HG02852 (cell line): ENCODE results near the gene HYAL2.
"Not testable (repeated sequence)": the region's sequence is repeated elsewhere in the genome, so short reads cannot be mapped to it uniquely, and the experiment has no call there.

ENCODE experiments used
- ATAC-seq: cut with Tn5 transposase; IDR thresholded peaks from one replicate; pipeline ENCODE4 v1.9.1; 2021; ENCODE audit warnings: mild to moderate bottlenecking, moderate library complexity; ENCODE audit not compliant: unreplicated experiment

Gene HYAL2

DNA sequence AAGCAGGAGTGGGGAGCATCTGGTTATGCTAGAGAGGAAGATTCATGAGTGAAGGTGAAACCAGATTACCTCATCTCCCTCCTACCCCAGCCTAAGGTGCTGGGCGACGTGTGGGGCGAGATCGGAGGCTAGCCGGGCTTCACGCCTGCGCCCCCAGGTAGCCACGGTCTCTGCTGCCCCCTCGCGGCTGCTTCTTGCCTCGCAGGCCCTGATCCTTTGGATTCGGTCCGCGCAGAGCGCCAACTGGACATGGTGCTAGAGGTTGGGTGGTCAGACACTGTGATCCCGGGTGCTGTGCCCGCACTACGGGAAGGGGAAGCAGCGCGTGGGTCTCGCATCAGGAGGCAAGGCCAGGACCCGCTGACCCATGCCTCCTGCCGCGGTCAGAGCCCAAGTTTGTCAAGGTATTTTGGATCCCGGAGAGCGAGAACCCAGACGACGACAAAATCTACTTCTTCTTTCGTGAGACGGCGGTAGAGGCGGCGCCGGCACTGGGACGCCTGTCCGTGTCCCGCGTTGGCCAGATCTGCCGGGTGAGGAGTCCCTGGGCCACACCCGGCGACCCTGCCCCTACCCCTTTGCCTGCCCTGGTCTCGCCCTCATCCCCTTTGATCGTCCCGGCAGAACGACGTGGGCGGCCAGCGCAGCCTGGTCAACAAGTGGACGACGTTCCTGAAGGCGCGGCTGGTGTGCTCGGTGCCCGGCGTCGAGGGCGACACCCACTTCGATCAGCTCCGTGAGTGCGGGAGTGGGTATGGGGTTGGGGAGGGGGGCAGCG lies 49.4 kb downstream of the HYAL2 start:
- peak; percentile 78 for ATAC-seq

DNA sequence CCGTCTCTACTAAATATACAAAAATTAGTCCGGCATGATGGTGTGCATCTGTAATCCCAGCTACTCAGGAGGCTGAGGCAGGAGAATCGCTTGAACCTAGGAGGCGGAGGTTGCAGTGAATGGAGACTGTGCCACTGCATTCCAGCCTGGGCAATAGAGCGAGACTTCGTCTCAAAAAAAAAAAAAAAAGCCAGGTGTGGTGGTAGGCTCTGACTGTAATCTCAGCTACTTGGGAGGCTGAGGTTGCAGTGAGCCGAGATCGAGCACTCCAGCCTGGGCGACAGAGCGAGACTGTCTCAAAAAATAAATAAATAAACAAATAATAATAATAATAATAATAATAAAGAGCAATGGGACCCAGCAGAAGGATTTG lies 50.0 kb downstream of the HYAL2 start:
- ATAC-seq, result not testable (repeated sequence)

GRCh38 chr3:50271314-50271936 lies 51.1 kb downstream of the HYAL2 start:
- ATAC-seq, result no peak

DNA sequence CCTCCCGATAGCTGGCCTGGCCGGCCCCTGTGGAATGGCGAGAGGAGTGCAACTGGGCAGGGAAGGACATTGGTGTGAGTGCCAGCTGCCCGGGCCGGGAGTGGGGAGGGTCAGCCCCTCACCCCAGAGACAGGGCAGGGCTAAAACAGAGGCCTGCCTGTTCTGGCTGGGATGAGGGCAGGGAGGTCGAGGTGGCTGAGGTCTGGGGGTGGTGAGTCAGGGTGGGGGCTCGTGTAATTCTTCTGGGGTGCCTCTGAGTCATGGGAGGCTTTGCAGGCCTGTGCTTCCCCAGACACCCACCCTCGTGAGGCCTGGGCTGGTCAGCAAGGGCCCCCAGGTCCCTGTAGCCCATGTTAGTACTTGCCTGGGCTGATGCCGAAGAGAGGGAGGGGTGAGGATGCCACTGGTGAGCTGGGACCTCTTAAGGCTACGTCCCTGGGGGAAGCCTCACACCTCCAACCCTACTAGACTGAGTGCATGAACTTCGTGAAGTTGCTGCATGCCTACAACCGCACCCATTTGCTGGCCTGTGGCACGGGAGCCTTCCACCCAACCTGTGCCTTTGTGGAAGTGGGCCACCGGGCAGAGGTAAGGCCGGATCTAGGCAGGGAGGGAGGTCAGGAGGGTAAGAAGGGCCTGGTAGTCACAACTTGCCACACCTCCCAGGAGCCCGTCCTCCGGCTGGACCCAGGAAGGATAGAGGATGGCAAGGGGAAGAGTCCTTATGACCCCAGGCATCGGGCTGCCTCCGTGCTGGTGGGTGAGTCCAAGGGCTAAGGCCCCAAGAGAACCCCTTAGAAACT lies 51.9 kb downstream of the HYAL2 start:
- ATAC-seq, result no peak

GRCh38 chr3:50269977-50270413 lies 52.5 kb downstream of the HYAL2 start:
- no peak for ATAC-seq

GRCh38 chr3:50269460-50269859 lies 53.1 kb downstream of the HYAL2 start:
- ATAC-seq, result no peak

GRCh38 chr3:50268703-50269451 lies 53.7 kb downstream of the HYAL2 start, which contains the start of gene SEMA3B:
TSS of gene SEMA3B (plus strand) at chr3:50269147. CDS start at chr3:50269241, 94 bp downstream.
- no peak for ATAC-seq

DNA sequence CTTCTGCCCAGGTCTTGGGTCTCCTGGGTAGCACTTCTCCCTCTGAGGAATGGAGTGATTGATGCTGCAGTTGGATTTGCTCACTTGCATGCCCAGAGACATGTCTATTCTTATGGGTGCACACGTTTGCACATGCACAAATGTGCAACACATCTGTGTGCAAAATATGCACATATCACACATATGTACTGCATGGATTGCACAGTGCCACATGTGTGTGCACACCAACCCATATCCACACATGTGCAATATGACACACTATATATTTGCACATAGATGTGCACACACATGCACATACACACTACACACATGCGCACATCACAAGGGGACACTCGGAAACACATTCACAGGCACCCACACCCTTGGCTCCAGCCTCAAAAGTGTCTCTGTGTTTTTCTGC lies 54.3 kb downstream of the HYAL2 start:
- no peak for ATAC-seq
